GM10266 (cell line): ENCODE measurements around the gene TMEM266.

Experiments used
- DNase-seq: peaks from one replicate; pipeline ENCODE4 v3.0.0; 2012; ENCODE audit errors: extremely low spot score
- TF ChIP-seq, protein P1 (sequence below): IDR thresholded peaks from 2 replicates; pipeline ENCODE4 v1.5.1; 2012; ENCODE audit warnings: mild to moderate bottlenecking, low read depth; ENCODE audit not compliant: control insufficient read depth, insufficient read depth; ENCODE audit errors: missing control alignments

TMEM266 gene

DNA sequence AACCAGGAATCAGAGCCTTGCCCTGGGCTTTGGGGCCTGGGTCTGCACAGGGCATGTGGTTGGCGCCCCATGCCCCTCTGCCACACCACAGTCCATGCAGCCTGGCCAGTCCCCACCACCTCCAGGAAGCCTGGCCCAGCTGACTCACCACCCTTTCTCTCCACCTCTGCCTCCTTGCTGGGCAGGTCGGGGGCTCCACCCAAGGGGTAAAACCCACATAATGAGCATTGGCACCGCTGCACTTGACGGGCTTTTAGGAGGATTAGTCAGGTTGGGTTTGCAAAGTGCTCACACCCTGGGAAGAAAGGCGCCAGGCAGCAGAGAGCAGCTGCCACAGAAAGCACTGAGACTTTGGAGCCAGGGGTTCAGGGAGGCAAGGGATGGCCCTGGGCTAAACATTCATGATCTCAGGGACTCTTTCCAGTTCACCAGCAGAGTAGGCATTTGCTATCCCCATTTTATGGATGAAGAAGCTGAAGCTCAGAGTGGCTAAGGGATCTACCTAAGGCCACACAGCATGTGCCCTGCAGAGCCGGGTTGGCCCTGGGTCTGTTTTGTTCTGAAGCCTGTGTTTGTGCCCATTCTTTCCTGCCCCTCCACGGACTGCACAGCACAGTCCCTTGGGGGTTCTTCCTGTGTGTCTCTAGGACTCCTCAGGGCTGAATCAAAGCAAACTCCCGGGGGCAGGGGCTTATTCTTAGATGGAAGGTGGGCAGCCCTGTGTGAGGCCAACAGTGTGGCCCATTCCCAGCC lies 138.1 kb downstream of the TMEM266 start:
- no peak for DNase-seq
- TF ChIP-seq, protein P1, sequence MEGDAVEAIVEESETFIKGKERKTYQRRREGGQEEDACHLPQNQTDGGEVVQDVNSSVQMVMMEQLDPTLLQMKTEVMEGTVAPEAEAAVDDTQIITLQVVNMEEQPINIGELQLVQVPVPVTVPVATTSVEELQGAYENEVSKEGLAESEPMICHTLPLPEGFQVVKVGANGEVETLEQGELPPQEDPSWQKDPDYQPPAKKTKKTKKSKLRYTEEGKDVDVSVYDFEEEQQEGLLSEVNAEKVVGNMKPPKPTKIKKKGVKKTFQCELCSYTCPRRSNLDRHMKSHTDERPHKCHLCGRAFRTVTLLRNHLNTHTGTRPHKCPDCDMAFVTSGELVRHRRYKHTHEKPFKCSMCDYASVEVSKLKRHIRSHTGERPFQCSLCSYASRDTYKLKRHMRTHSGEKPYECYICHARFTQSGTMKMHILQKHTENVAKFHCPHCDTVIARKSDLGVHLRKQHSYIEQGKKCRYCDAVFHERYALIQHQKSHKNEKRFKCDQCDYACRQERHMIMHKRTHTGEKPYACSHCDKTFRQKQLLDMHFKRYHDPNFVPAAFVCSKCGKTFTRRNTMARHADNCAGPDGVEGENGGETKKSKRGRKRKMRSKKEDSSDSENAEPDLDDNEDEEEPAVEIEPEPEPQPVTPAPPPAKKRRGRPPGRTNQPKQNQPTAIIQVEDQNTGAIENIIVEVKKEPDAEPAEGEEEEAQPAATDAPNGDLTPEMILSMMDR: no peak

DNA sequence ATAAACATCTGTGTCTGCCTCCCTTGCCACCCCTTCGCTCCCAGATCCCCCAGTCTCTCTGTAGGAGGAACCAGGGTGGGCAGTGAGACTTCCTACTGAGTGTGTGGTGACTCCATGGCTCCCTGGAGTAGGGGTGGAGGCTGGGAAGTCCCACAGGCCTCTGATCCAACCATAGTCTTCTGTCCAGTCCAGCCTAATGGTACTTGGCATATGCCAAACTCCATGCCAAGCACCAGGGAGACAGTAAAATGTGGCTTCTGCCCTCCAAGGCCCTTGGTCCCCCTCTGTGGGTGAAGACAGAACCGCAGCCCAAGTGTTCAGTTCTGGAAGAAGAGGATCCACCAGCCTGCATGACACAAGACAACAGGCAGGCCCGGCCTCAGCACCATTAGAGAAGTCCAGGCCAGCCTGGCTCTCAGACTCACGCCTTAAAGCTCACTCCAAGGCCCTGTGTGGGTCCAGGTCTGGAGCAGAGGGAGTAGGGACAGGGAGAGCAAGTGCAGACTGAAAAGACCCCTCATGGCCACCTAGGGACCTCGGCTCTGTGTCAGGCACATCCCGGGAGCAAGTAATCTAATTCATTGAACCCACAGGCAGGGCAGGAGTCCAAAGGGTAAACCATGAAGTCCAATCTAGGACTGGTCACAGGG lies 138.8 kb downstream of the TMEM266 start:
- TF ChIP-seq, protein P1: no peak
- DNase-seq: no peak

DNA sequence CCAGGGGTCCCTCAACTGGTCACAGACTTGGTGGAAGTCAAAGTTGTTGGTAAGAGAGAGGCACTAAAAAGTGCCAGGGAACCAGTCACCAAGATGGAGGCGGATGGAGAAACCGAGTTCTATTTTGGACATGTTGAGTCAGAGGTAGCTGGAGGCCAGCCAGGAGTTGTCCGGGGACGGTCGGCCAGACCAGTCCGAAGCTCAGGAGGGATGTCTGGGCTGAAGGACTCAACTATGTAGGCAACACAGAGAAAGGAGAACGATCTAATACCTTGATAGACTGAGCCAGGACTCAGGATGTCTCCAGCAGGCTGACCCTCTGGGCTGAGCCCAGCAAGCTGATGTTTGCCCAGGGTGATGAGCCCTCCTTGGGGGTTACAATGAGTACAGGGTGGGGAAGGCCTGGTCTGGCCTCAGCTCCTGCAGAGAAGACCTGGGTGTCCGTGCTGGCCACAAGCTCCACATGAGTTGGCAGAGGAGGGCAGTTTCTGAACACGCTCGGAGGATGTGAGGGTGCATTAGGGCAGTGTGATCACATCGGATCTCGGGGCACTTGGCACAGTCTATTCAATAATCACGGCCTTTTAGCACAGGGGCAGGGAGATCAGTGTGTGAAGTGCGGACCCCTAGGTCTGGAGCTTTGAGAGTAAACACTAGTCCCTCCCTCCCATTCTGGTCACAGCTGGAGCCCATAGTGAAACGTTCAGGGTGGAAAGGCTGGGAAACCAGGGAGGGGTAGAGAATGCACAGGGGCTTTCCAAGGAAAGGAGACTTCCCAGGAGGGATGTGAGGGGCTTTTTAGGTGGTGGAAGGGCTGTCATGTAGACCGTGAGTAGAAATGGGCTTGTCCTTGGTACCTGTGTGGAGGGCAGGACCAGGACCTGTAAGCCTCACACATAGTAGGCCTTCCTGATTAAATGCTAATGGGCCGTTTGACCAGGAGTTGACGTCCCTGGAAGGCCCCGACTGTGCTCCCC lies 139.6 kb downstream of the TMEM266 start:
- DNase-seq: no peak
- TF ChIP-seq, protein P1: no peak

DNA sequence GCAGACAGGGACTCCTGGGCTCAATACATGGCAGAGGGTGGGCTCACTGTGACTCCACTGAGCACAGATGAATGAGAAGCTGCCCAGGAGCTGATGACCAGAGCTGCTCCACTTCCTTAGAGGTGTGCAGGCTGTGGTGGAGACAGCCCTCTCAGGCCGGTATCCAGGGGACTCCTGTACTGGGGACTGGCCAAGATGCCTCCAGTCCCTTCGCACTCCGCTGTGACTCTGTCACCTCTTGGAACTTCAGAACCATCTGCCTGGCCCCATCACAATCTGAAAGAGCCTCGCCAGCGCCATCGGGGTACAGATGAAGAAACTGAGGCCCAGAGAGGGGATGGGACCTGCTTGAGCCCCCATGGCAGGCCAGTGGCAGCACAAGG lies 140.3 kb downstream of the TMEM266 start:
- TF ChIP-seq, protein P1: no peak
- DNase-seq: no peak

DNA sequence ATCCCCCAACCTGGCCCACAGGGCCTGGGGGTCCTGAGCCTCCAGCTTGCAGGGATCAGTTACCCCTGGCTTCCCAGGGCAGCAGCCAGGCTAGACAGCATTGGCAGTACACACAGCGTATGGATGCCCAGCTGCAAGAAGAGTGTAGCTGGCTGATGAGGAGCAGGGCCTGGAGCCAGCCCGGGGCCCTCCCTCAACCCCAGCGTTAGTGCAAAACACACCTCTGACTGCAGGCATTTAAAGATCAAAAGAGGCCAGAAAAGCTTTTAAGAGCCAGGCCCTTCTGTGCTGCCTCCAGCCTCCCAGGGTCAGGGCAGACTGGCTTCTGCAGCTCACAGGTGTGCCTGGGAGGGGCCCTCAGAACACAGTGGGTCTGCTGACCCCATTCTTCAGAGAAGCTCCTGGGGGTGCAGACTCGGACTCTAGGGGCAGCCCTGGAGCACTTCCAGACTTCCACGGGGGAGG lies 140.9 kb downstream of the TMEM266 start:
- TF ChIP-seq, protein P1: no peak
- DNase-seq: no peak

DNA sequence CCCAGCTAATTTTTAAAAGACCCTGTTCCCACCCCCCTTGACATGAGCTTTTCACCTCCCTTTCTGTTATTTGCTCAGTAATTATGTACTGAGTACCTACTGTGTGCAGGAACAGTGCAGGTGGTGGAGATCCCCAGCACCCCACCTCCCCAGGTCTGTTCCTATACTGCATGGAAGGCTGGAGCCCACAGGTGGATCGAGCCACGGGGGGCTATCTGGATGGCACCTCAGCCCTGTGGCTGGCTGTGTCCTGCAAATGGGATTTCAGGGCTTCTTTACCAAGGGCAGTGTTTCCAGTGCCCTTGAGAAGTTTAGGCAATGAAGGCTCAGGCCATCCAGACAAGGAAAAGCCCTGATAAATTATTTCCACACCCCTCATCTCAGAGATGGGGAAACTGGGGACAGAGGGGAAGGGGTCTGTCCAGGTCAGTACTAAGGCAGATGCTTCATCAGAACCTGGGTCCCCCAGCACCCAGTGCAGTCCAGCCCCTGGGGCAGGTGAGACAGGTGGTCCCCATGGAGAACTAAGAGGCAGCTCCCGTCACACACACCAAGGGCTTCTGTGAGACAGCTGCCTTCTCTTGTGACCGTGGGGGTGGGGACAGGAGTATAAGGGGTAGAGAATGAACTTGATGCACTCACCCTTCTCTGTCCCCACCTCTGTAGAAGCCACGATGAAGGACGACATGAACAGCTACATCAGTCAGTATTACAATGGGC lies 141.9 kb downstream of the TMEM266 start:
- no peak for DNase-seq
- TF ChIP-seq, protein P1: no peak
